Fibroblast of villous mesenchyme (primary cell): ENCODE measurements around the gene KRTAP9-1. TPM values are rescaled to one million over a fixed set of nuclear protein-coding genes. Genes with fewer than 3 reads are reported as not detected.
"Not testable (repeated sequence)": the region's sequence is repeated elsewhere in the genome, so short reads cannot be mapped to it uniquely, and the experiment has no call there.

Experiments
- DNase-seq: peaks from one replicate; pipeline ENCODE4 v3.0.0-alpha.2; 2010; ENCODE audit warnings: low read depth
- H3K4me3 ChIP-seq: 2 replicates; pipeline ENCODE4 v1.5.1; 2011; ENCODE audit warnings: low read depth, mild to moderate bottlenecking, low read length
- CTCF ChIP-seq: IDR thresholded peaks from 2 replicates; pipeline ENCODE4 v1.5.1; 2012; ENCODE audit warnings: low read depth, mild to moderate bottlenecking, low read length; ENCODE audit not compliant: insufficient read depth
- total RNA-seq: library from RNA; depleted of rRNA; stranded (reverse); fragments of >200 nt; gene quantifications from 2 replicates; pipeline ENCODE4 v1.2.3, GENCODE V29; 2012

The KRTAP9-1 gene
- total RNA-seq, 1 donor = not detected

- no peak for TF ChIP-seq CTCF
- H3K4me3 ChIP-seq = no peak overlapping the region
- DNase-seq = no peak
Observed at GRCh38 chr17:41199421-41200078, 9.9 kb downstream of the KRTAP9-1 start.

GRCh38 chr17:41211845-41212466 is 22.3 kb downstream of the KRTAP9-1 start:
- peak; percentile 33 for DNase-seq
- no peak overlapping the region for H3K4me3 ChIP-seq
- no peak for TF ChIP-seq CTCF

DNA sequence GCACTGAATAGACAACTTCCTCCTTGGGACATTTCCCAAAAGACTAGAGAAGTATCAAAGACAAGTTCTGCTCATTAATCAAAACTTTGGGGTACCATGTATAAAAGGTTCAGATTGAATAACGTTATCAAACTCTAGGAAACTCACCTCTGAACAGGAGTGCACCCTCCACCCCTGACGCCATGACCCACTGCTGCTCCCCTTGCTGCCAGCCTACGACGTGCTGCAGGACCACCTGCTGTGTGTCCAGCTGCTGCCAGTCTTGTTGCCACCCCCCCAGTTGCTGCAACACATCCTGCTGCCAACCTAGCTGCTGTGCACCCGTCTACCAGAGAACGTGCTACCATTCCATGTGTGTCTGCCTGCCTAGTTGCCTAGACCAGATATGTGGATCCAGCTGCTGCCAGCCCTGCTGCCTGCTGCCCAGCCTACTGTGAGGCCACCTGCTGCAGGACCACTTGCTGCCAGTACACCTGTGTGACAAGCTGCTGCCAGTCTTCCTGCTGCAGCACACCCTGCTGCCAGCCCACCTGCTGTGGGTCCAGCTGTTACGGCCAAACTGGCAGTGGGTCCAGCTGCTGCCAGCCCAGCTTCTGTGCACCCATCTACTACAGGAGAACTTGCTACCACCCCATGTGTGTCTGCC is 23.0 kb downstream of the KRTAP9-1 start:
- DNase-seq = no peak
- no peak for TF ChIP-seq CTCF

DNA sequence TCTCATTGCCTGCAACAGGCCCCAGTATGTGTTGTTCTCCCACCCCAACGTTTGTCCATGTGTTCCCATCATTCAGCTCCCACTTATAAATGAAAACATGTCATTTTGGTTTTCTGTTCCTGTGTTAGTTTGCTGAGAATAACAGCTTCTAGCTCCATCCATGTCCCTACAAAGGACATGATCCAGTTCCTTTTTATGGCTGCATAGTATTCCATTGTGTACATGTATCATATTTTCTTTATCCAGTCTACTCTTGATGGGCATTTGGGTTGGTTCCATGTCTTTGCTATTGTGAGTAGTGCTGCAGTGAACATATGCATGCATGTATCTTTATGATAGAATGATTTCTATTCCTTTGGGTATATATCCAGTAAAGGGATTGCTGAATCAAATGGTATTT is 26.0 kb downstream of the KRTAP9-1 start:
- no peak overlapping the region for H3K4me3 ChIP-seq
- TF ChIP-seq CTCF = no peak
- no peak for DNase-seq

More for the DNA sequence above, 23.0 kb downstream of the KRTAP9-1 start:
- no peak overlapping the region for H3K4me3 ChIP-seq

DNA sequence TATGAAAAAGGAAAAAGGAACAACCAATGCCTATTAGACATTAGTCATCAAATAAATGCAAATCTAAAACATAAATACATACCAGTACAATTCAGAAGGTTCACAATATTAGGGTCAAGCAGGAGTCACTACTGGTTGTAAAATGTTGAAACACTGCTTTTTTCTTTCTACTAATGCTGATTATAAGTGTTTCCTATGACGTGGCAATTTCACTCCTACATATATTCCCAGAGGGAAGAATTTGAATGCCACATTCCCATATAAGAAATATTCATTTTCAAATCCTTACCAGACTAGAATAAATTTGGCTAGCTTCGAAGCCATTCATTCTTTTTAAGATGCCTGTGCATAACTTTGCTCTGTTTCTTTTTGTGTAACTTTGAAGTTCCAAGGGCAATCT is 34.1 kb downstream of the KRTAP9-1 start:
- TF ChIP-seq CTCF = no peak
- no peak overlapping the region for H3K4me3 ChIP-seq
- DNase-seq = peak; percentile 35

DNA sequence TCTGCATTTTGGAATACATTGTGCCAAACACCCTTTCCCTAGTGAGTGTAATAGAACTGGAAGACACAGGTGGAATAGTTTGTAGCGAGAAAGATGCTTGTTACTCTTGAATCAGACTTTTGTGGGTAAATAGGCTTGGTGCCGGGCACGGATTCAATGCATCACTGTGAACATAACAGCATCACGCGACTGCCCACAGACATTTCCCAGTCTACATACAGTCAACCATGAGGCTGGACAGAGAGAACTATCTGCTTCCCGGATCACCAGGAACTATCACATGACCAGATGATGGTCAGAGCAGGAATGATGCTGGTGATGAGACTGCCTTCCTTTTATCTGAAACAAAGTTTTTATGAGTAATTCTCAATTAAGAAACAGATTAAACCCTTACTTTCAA is 36.4 kb downstream of the KRTAP9-1 start:
- no peak overlapping the region for H3K4me3 ChIP-seq
- no peak for TF ChIP-seq CTCF
- no peak for DNase-seq

DNA sequence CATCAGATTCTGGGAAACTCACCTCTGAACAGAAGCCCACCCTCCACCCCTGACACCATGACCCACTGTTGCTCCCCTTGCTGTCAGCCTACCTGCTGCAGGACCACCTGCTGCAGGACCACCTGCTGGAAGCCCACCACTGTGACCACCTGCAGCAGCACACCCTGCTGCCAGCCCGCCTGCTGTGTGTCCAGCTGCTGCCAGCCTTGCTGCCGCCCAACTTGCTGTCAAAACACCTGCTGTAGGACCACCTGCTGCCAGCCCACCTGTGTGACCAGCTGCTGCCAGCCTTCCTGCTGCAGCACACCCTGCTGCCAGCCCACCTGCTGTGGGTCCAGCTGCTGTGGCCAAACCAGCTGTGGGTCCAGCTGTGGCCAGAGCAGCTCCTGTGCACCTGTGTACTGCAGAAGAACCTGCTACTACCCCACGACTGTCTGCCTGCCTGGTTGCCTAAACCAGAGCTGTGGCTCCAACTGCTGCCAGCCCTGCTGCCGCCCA is 37.0 kb downstream of the KRTAP9-1 start, which contains the start of gene KRTAP9-2:
KRTAP9-2 (plus strand) TSS at position 51 of the 498 bp plus-strand sequence; CDS start at position 58, 7 bp downstream.
- not testable (repeated sequence) for DNase-seq, H3K4me3 ChIP-seq
